HCT116 (cell line): ENCODE measurements around the gene MON2.

ENCODE experiments used
- CEBPB ChIP-seq: IDR thresholded peaks from 2 replicates; pipeline ENCODE4 v1.6.1; 2012; ENCODE audit warnings: low read depth
- ELF1 ChIP-seq: IDR thresholded peaks from 2 replicates; pipeline ENCODE4 v1.6.1; 2012; ENCODE audit warnings: low read depth, borderline replicate concordance
- EZH2phosphoT487 ChIP-seq: fragments of 200-600 bp; IDR thresholded peaks from 2 replicates; pipeline ENCODE4 v1.6.1; 2018; ENCODE audit warnings: antibody characterized with exemption, borderline replicate concordance
- MAX ChIP-seq: IDR thresholded peaks from 2 replicates; pipeline ENCODE4 v1.6.1; 2012
- POLR2A ChIP-seq: IDR thresholded peaks from 2 replicates; pipeline ENCODE4 v1.7.0; 2011; ENCODE audit warnings: borderline replicate concordance; ENCODE audit not compliant: insufficient read depth, insufficient read length; ENCODE audit errors: extremely low read depth
- POLR2AphosphoS5 ChIP-seq: IDR thresholded peaks from 2 replicates; pipeline ENCODE4 v1.6.1; 2011; ENCODE audit warnings: mild to moderate bottlenecking, low read depth, low read length, moderate library complexity
- RAD21 ChIP-seq: IDR thresholded peaks from 2 replicates; pipeline ENCODE4 v1.6.1; 2012; ENCODE audit warnings: low read depth, mild to moderate bottlenecking
- SIN3A ChIP-seq: IDR thresholded peaks from 2 replicates; pipeline ENCODE4 v1.6.1; 2012; ENCODE audit warnings: low read depth
- YY1 ChIP-seq: IDR thresholded peaks from 2 replicates; pipeline ENCODE4 v1.6.1; 2011; ENCODE audit warnings: low read length, low read depth, moderate library complexity, mild to moderate bottlenecking; ENCODE audit not compliant: insufficient replicate concordance; ENCODE audit errors: extremely low read depth
- ZNF274 ChIP-seq: fragments of 200-500 bp; sonication (Bioruptor generic); IDR thresholded peaks from 2 replicates; pipeline ENCODE4 v1.6.1; 2014; ENCODE audit warnings: mild to moderate bottlenecking, low read depth, low read length, inconsistent platforms
- TF ChIP-seq, protein P1 (sequence below), 3 experiments: fragments of 200-600 bp in 1 of 3; sonication (generic) in 1 of 3; IDR thresholded peaks in 2 of 3; conservative IDR thresholded peaks in 1 of 3; 2 replicates each; pipeline ENCODE4 v1.5.1; 2012 to 2017; ENCODE audit warnings: low read depth in 2 of 3, low read length in 2 of 3, antibody characterized with exemption in 1 of 3, borderline replicate concordance in 1 of 3, control low read depth in 1 of 3, mild to moderate bottlenecking in 1 of 3, mixed read lengths in 1 of 3, mixed run types in 1 of 3, moderate library complexity in 1 of 3; ENCODE audit not compliant: insufficient read depth in 1 of 3
- TF ChIP-seq, protein P2 (sequence below): IDR thresholded peaks from 2 replicates; pipeline ENCODE4 v1.6.1; 2011; ENCODE audit warnings: mild to moderate bottlenecking, low read length, moderate library complexity; ENCODE audit not compliant: insufficient replicate concordance; ENCODE audit errors: extremely low read depth
- TF ChIP-seq, protein P3 (sequence below): IDR thresholded peaks from 2 replicates; pipeline ENCODE4 v1.6.1; 2012; ENCODE audit warnings: low read depth
- TF ChIP-seq, protein P4 (sequence below): IDR thresholded peaks from 2 replicates; pipeline ENCODE4 v1.6.1; 2012

DNA sequence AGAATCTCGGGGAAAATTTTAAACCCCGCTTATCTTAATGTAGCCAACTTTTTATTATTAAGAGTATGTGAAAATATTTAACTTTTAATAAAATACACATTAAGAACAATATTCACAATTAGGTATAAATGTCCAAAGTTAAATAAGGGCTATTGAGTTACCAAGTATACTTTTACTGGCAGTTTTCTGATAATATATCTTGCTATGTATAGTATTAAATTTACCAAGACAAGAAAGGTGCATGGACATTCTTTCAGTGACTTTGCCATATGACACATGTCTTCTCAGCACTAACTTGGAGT is 115.4 kb downstream of the MON2 start:
- TF ChIP-seq CEBPB (no peak), POLR2A (no peak), YY1 (no peak), ZNF274 (no peak), SIN3A (no peak), MAX (no peak), EZH2phosphoT487 (no peak), ELF1 (no peak), RAD21 (no peak), POLR2AphosphoS5 (no peak)
- TF ChIP-seq, protein P1, sequence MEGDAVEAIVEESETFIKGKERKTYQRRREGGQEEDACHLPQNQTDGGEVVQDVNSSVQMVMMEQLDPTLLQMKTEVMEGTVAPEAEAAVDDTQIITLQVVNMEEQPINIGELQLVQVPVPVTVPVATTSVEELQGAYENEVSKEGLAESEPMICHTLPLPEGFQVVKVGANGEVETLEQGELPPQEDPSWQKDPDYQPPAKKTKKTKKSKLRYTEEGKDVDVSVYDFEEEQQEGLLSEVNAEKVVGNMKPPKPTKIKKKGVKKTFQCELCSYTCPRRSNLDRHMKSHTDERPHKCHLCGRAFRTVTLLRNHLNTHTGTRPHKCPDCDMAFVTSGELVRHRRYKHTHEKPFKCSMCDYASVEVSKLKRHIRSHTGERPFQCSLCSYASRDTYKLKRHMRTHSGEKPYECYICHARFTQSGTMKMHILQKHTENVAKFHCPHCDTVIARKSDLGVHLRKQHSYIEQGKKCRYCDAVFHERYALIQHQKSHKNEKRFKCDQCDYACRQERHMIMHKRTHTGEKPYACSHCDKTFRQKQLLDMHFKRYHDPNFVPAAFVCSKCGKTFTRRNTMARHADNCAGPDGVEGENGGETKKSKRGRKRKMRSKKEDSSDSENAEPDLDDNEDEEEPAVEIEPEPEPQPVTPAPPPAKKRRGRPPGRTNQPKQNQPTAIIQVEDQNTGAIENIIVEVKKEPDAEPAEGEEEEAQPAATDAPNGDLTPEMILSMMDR (IDR thresholded peaks at IDR 0.05 in 2 of 3, conservative IDR thresholded peaks at IDR 0.05 in 1 of 3; ENCODE audit: borderline replicate concordance in 1 of 3, insufficient read depth in 1 of 3, low read depth in 2 of 3, low read length in 2 of 3), result 0 out of 6 replicates have a peak, but pooled peaks of 1 of the 3 experiments have one; percentile 0
- TF ChIP-seq, protein P2, sequence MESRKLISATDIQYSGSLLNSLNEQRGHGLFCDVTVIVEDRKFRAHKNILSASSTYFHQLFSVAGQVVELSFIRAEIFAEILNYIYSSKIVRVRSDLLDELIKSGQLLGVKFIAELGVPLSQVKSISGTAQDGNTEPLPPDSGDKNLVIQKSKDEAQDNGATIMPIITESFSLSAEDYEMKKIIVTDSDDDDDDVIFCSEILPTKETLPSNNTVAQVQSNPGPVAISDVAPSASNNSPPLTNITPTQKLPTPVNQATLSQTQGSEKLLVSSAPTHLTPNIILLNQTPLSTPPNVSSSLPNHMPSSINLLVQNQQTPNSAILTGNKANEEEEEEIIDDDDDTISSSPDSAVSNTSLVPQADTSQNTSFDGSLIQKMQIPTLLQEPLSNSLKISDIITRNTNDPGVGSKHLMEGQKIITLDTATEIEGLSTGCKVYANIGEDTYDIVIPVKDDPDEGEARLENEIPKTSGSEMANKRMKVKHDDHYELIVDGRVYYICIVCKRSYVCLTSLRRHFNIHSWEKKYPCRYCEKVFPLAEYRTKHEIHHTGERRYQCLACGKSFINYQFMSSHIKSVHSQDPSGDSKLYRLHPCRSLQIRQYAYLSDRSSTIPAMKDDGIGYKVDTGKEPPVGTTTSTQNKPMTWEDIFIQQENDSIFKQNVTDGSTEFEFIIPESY, result no peak
- TF ChIP-seq, protein P3, sequence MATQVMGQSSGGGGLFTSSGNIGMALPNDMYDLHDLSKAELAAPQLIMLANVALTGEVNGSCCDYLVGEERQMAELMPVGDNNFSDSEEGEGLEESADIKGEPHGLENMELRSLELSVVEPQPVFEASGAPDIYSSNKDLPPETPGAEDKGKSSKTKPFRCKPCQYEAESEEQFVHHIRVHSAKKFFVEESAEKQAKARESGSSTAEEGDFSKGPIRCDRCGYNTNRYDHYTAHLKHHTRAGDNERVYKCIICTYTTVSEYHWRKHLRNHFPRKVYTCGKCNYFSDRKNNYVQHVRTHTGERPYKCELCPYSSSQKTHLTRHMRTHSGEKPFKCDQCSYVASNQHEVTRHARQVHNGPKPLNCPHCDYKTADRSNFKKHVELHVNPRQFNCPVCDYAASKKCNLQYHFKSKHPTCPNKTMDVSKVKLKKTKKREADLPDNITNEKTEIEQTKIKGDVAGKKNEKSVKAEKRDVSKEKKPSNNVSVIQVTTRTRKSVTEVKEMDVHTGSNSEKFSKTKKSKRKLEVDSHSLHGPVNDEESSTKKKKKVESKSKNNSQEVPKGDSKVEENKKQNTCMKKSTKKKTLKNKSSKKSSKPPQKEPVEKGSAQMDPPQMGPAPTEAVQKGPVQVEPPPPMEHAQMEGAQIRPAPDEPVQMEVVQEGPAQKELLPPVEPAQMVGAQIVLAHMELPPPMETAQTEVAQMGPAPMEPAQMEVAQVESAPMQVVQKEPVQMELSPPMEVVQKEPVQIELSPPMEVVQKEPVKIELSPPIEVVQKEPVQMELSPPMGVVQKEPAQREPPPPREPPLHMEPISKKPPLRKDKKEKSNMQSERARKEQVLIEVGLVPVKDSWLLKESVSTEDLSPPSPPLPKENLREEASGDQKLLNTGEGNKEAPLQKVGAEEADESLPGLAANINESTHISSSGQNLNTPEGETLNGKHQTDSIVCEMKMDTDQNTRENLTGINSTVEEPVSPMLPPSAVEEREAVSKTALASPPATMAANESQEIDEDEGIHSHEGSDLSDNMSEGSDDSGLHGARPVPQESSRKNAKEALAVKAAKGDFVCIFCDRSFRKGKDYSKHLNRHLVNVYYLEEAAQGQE, result no peak
- TF ChIP-seq, protein P4, sequence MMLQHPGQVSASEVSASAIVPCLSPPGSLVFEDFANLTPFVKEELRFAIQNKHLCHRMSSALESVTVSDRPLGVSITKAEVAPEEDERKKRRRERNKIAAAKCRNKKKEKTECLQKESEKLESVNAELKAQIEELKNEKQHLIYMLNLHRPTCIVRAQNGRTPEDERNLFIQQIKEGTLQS, result no peak
